Astrocyte (in vitro differentiated cells and primary cell): Measurements from ENCODE around the gene NDUFA11.

ENCODE experiments used
- EZH2 ChIP-seq: IDR thresholded peaks from 2 replicates; pipeline ENCODE4 v1.6.1; 2012; ENCODE audit warnings: mild to moderate bottlenecking, low read length, inconsistent platforms; ENCODE audit not compliant: insufficient read depth
- TF ChIP-seq, protein P1 (sequence below): IDR thresholded peaks from 2 replicates; pipeline ENCODE4 v1.5.1; 2011; ENCODE audit warnings: low read depth, mild to moderate bottlenecking, inconsistent platforms, low read length, moderate library complexity; ENCODE audit not compliant: insufficient read depth

GRCh38 chr19:5941673-5942072, 38.1 kb upstream of the NDUFA11 start:
- TF ChIP-seq, protein P1, sequence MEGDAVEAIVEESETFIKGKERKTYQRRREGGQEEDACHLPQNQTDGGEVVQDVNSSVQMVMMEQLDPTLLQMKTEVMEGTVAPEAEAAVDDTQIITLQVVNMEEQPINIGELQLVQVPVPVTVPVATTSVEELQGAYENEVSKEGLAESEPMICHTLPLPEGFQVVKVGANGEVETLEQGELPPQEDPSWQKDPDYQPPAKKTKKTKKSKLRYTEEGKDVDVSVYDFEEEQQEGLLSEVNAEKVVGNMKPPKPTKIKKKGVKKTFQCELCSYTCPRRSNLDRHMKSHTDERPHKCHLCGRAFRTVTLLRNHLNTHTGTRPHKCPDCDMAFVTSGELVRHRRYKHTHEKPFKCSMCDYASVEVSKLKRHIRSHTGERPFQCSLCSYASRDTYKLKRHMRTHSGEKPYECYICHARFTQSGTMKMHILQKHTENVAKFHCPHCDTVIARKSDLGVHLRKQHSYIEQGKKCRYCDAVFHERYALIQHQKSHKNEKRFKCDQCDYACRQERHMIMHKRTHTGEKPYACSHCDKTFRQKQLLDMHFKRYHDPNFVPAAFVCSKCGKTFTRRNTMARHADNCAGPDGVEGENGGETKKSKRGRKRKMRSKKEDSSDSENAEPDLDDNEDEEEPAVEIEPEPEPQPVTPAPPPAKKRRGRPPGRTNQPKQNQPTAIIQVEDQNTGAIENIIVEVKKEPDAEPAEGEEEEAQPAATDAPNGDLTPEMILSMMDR: no peak
- TF ChIP-seq EZH2: no peak
